Activated naive CD8-positive, alpha-beta T cell treated with anti-CD3 and anti-CD28 coated beads, Interleukin-2, amount 10 ng/mL, durations not matched to agents 7 days and 5 days (primary cell): ENCODE measurements around the gene STC2. TPM values are rescaled to one million over a fixed set of nuclear protein-coding genes. Genes with fewer than 3 reads are reported as not detected.

Experiments
- ATAC-seq: fragments of 150-1000 bp; cut with Tn5 transposase; one replicate; pipeline ENCODE4 v1.10.0; 2021; ENCODE audit warnings: low read depth, moderate library complexity
- POLR2A ChIA-PET: fragments of 350-600 bp; sonication (Branson Sonifier 250); formaldehyde crosslinking; loops from one replicate; lab custom pipeline; 2021; ENCODE audit warnings: antibody characterized with exemption; lab: Charles Lee
- DNase-seq: peaks from one replicate; pipeline ENCODE4 v3.0.0; 2021
- H3K27ac Mint-ChIP-seq: one replicate; pipeline ENCODE4 v1.8.0; 2022; ENCODE audit warnings: mild to moderate bottlenecking, mixed read lengths
- H3K27me3 Mint-ChIP-seq: one replicate; pipeline ENCODE4 v1.8.0; 2022; ENCODE audit warnings: mild to moderate bottlenecking, moderate library complexity, mixed read lengths
- H3K36me3 Mint-ChIP-seq: one replicate; pipeline ENCODE4 v1.8.0; 2021; ENCODE audit warnings: mild to moderate bottlenecking, mixed read lengths
- H3K4me1 Mint-ChIP-seq: one replicate; pipeline ENCODE4 v1.8.0; 2021; ENCODE audit warnings: mixed read lengths
- H3K4me3 Mint-ChIP-seq: one replicate; pipeline ENCODE4 v1.8.0; 2022; ENCODE audit warnings: mild to moderate bottlenecking, moderate library complexity, mixed read lengths
- H3K9me3 Mint-ChIP-seq: one replicate; pipeline ENCODE4 v1.8.0; 2021; ENCODE audit warnings: mixed read lengths
- microRNA-seq: library from miRNA; unstranded; fragments of <30 nt; microRNA quantifications from one replicate; pipeline ENCODE4 v1.2.0, GENCODE V29; 2022
- total RNA-seq, 2 experiments: library from RNA; stranded (reverse); gene quantifications; one replicate each; pipeline ENCODE4 v1.2.3, GENCODE V29; 2021

Gene STC2
- total RNA-seq, 2 experiments from 2014 or later, result 10.9 to 14.7 TPM

GRCh38 chr5:173274771-173275170, 53.4 kb downstream of the STC2 start:
- no peaks in the 10 kb centered on the region for H3K4me1 Mint-ChIP-seq
- H3K4me3 Mint-ChIP-seq, result no peak overlapping the region
- H3K27me3 Mint-ChIP-seq, result peaks cover 38% of the 10 kb centered on the region
- no peak overlapping the region for H3K27ac Mint-ChIP-seq
- DNase-seq, result no peak
- POLR2A ChIA-PET, result no interaction called here
- ATAC-seq, result no peak
- no peaks in the 10 kb centered on the region for H3K9me3 Mint-ChIP-seq
- H3K36me3 Mint-ChIP-seq, result no peaks in the 10 kb centered on the region

DNA sequence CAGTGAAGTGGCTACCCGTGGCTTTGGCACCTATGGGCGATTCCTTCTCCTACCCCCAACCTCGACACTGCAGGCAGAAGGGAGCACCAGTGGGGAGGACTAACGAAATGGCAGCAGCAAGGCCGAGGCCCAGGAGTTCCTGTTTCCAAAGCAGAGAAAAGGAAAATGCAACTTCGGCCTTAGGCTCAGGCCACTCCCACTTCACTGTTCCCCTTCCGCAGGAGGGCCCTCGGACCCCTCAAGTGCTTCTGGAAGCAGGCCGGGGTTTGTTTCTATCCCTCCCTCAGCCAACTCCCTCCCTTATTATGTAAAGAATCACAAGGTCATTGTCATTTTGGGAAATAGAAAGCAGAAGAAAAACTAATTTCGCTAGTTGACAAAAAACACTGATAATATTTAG, 56.8 kb downstream of the STC2 start:
- DNase-seq, result no peak
- POLR2A ChIA-PET, result no interaction called here
- no peak overlapping the region for H3K27ac Mint-ChIP-seq
- H3K27me3 Mint-ChIP-seq, result peaks cover 27% of the 10 kb centered on the region
- no peak overlapping the region for H3K4me3 Mint-ChIP-seq
- H3K4me1 Mint-ChIP-seq, result no peaks in the 10 kb centered on the region
- no peaks in the 10 kb centered on the region for H3K36me3 Mint-ChIP-seq
- ATAC-seq, result no peak
- H3K9me3 Mint-ChIP-seq, result no peaks in the 10 kb centered on the region

DNA sequence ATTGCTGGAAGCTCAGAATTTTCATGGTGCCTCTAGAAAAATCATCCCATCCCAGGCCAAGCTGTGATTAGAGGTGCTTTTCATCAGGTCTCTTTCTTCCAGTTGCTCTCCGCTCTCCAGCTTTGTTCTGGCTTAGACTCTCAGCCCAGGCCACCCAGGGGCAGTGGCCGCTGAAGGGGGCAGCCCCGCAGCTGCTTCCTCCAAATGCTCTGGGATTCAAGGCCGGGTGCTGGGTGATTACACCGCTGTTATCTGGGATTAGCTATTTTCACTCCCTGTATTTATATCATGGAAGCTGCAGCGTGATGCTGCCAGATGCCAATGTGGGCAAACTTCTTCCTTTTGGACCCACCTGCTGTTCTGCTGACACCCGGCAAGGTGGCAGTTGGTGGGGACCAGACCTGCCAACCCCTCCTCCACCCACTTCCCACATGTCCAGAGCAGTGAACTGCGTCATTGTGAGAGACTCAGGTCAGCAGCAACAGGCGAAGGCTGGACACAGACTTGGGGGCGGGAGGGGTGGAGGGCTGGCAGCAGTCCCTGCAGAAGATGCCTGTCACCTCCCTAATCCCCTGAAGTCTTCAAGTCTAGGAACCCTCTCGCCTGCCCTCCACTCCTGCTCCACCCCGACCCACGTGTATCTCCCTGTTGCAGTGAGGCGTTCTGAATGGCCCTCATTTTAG, 59.3 kb downstream of the STC2 start:
- H3K4me1 Mint-ChIP-seq, result no peaks in the 10 kb centered on the region
- DNase-seq (no peak), ATAC-seq (no peak)
- H3K9me3 Mint-ChIP-seq, result no peaks in the 10 kb centered on the region
- H3K4me3 Mint-ChIP-seq, result no peak overlapping the region
- peaks cover 25% of the 10 kb centered on the region for H3K27me3 Mint-ChIP-seq
- no peaks in the 10 kb centered on the region for H3K36me3 Mint-ChIP-seq
- POLR2A ChIA-PET, result no interaction called here
- H3K27ac Mint-ChIP-seq, result no peak overlapping the region

GRCh38 chr5:173265433-173265832, 62.8 kb downstream of the STC2 start:
- no peaks in the 10 kb centered on the region for H3K9me3 Mint-ChIP-seq
- H3K27ac Mint-ChIP-seq, result no peak overlapping the region
- peaks cover 34% of the 10 kb centered on the region for H3K27me3 Mint-ChIP-seq
- DNase-seq (no peak), ATAC-seq (no peak)
- no peak overlapping the region for H3K4me3 Mint-ChIP-seq
- POLR2A ChIA-PET, result no interaction called here
- H3K4me1 Mint-ChIP-seq, result no peaks in the 10 kb centered on the region
- no peaks in the 10 kb centered on the region for H3K36me3 Mint-ChIP-seq

Small RNA genes lying within 50 kb of the gene (microRNA-seq; reads per million reads assigned to microRNA genes)
- not detected for gene MIR8056

Other genes starting within 250 kb of the STC2 start
- 10 to 100 TPM; 13.9 to 14.0 TPM for gene BNIP1, start 183.9 kb downstream of the STC2 start, total RNA-seq
- not detected for gene NKX2-5, start 93.2 kb downstream of the STC2 start, total RNA-seq